Raji (cell line): Measurements from ENCODE around the gene SGCD.

Experiments
- POLR2A ChIP-seq: IDR thresholded peaks from 2 replicates; pipeline ENCODE4 v1.6.1; 2011; ENCODE audit warnings: low read depth, low read length, control low read depth; ENCODE audit not compliant: insufficient read depth

Gene SGCD

DNA sequence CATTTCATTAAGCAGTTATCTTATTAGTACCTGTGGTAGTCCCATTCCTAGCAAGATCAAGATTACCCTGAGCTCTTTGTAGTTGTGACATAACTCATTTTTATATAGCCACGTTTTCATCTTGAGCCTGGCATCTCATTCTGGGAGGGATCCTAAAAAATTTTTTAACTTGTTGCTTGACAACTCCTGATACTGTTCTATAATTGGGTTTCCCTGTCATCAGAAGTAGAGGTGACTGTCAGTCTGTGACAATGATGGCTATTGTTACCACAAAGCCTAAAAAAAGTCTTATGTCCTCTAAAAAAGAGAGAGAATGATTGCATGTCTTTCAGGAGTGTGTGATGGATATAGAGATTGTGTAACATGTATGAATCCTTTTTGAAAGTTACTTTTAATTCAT lies 164.8 kb downstream of the SGCD start:
- TF ChIP-seq POLR2A: no peak

GRCh38 chr5:156496291-156496690 lies 169.3 kb downstream of the SGCD start:
- no peak for TF ChIP-seq POLR2A

GRCh38 chr5:156497804-156498208 lies 170.8 kb downstream of the SGCD start:
- TF ChIP-seq POLR2A: no peak

DNA sequence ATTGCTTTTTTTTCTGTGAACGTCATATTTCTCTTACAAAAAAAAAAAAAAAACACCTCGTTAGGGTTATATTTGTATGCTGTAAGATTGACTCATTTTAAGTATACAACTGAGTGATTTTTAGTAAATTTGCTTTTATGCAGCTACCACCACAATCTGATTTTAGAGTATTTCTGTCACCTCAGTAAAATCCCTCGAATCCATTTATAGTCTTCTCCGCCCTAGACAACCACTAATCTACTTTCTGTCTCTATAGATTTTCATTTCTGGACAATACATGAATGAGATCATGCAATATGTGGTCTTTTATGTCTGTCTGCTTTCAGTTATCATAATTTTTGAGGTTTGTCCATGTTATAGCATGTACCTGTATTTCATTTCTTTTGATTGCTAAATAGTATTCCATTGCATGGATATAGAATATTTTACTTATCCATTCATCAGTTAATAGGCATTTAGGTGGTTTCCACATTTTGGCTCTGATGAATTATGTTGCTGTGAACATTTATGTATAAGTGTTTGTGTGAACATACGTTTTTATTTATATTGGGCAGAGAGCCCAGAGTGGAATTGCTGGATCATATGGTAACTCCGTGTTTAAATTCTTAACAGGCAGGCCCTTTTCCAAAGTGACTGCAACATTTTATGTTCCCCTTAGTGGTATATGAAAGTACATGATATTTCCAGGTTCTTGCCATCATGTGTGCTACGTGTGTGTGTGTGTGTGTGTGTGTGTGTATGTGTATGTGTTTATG lies 171.4 kb downstream of the SGCD start:
- no peak for TF ChIP-seq POLR2A

DNA sequence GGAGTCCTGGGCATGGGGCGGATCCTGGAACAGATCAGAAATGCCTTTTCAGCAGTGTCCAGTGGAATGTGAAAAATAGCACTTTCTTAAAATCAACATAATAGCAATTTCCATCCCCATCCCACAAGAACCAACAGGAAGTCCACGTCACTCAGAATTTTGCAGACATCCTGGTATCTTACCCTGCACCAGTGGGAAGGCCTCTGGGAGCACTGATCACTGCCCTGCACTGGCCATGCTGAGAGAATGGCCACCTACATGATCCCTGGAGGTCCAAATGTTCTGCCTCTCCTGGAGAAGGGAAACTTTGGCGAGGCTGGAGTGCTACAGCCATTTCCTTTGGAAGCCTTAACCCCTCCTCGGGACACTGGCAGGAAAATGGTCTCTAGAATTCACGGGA lies 173.8 kb downstream of the SGCD start:
- no peak for TF ChIP-seq POLR2A

- TF ChIP-seq POLR2A: no peak
These were observed 178.1 kb downstream of the SGCD start for GRCh38 chr5:156505101-156505500.

DNA sequence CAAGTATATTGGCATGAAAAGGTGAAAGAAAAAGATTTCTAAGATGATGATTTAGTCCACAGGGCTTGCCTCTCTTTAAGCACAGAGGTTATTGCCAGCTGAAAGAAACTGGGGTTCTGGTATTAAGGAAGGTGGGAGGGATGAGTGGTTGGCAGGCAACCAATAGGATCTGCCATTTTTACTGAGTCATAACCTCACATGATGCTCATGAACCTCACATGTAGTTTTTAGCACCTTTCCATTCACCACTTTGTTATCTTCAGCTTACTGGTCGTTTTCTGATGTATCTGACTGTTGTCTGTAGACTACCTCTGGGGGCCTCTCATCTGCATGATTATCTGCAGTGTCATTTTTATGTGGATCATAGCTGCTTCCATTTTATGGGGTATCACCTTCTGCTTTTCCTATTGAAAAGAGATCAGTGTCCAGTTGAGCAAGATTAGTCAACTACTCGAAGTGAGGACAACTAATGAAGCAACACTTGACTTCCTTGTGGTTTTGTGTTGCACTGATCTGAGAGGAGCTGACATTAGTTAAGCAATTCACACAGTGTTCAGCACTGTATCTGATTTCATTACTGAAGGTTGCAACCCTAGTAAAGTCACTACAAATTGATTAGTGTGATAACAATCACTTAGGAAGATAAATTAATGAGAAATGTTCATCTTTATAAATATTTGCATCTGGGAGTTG lies 186.3 kb downstream of the SGCD start:
- TF ChIP-seq POLR2A: no peak

DNA sequence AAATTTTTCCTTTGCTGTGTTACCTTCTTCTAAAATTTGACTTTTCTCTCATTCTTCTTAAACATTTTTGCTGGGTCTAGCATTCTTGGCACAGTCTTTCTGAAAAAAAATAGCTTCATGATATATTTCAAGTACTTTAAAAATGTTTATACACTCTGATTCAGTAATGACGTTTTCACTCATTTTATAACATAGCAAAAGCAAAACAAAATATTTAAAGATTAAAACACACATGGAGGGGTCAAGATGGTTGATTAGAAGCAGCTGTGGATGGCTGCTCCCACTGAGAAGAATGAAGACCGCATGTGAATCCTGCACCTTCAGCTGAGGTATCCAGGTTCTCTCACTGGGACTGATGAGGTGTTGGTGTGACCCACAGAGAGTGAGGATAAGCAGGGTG lies 188.2 kb downstream of the SGCD start:
- TF ChIP-seq POLR2A: no peak

- TF ChIP-seq POLR2A: no peak
These were observed 188.9 kb downstream of the SGCD start for GRCh38 chr5:156515803-156516360.

DNA sequence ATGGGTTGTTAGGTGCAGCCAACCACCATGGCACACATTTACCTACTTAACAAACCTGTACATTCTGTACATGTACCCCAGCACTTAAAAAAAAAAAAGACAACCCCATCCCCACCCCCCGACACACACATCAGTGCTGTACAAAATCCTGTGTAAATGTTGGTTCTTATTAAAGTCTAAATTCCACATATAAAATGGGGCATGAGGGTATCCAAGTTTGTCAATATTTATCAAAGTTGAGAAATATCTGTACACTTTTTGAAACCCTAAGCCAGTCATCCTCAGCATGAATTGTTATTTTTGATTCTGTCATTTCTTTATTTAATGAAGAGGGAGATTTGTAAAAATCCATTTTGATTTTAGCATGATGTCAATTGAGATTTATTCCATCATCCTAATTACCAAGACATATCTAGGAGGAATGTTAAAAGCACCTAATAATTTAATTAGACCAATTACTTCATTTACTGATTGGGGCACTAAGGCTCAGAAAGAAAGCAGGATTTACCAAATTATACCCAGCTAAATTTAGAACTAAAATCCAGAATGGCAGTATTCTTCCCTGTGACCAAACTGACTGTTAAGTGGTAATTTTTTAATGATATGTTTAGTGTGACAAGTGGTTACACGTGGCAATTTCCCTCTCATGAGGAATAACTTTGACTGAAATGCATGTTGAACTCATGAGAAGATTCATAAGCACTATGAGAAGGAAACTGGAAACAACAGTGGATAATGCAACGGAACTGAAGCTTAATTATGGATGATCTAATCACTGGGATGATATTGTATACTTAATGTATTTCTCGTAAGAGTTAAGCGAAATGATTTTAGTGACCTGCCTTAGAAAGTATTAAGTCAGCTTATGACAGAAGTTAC lies 195.9 kb downstream of the SGCD start:
- no peak for TF ChIP-seq POLR2A

GRCh38 chr5:156523607-156524006 lies 196.6 kb downstream of the SGCD start:
- TF ChIP-seq POLR2A: no peak

- TF ChIP-seq POLR2A: no peak
These were observed 199.3 kb downstream of the SGCD start for GRCh38 chr5:156526081-156526925.

DNA sequence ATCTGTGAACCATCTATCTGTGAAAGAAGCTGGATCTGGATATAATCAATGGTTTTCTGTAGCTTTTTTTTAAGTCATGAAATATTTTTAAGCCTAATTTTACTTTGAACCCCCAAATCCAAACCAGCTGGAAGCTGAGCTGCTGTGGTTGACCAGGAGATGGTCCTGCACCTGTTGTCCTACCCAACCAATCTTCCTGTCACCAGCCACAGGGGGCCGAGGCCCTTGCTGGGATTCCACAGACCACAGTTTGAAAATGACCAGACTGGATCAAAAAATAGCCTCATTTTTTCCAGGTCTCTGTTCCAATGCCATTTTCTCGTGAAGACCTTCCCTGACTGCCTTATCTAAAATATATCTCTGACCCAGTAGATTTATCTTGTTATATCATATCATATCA lies 200.6 kb downstream of the SGCD start:
- TF ChIP-seq POLR2A: no peak

- no peak for TF ChIP-seq POLR2A
These were observed 201.7 kb downstream of the SGCD start for GRCh38 chr5:156528673-156529072.

- TF ChIP-seq POLR2A: no peak
These were observed 202.9 kb downstream of the SGCD start for GRCh38 chr5:156529892-156530291.

GRCh38 chr5:156531199-156531598 lies 204.2 kb downstream of the SGCD start:
- TF ChIP-seq POLR2A: no peak
